Cortex of kidney (tissue), 1 donor: ENCODE measurements around the gene CATSPERB.
"Not testable (repeated sequence)": the region's sequence is repeated elsewhere in the genome, so short reads cannot be mapped to it uniquely, and the experiment has no call there.

Source experiments
- DNase-seq: peaks from one replicate; lab custom pipeline; 2025; lab: John Stamatoyannopoulos, UW

Gene CATSPERB

DNA sequence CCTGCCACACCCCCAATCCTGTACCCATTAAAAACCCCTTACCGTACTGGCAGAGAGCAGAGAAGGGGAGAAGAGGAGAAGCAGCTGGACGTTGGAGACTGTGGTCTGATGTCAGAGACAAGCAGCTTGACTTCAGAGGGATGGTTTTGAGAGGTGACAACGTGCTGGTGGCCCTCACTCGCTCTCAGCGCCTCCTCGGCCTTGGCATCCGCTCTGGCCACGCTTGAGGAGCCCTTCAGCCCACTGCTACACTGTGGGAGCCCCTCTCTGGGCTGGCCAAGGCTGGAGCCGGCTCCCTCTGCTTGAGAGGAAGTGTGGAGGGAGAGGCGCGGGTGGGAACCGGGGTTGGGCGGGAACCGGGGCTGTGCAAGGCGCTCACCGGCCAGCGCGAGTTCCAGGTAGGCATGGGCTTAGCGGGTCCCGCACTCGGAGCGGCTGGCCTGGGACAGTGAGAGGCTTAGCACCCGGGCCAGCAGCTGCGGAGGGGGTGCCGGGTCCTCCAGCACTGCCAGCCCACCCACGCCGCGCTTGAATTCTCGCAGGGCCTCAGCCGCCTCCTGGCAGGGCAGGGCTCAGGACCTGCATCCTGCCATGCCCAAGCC is 154.2 kb downstream of the CATSPERB start:
- no peak for DNase-seq

DNA sequence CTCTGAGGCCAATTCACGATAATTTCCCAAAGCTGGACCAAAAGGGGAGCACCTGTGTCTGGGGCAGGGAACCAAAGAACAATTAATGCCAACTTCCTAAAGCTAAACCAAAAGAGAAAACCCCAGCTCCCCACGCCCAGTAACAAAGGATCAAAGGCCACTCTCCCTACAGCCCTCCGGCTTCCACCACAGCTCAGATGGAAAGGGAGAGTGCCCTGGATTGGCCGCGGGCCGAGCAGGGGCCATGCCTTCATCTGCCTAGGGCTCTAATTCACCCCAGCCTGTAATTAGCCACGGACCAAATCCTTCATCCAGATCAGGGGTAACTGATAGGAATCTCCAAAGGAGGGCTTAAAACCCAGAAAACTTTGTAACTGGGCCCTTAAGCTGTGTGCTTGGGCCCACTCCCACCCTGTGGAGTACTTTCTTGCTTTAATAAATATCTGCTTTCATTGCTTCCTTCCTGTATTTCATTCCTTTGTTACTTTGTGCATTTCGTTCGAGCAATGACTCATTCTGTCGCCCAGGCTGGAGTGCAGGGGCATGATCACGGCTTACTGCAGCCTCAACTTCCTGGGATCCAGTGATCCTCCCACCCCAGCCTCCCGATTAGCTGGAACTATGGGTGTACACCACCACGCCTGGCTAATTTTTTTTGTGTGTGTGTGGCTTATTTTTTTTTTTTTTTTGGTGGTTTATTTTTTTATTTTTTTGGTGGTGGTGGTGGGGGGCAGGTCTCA is 156.2 kb downstream of the CATSPERB start:
- DNase-seq: no peak

DNA sequence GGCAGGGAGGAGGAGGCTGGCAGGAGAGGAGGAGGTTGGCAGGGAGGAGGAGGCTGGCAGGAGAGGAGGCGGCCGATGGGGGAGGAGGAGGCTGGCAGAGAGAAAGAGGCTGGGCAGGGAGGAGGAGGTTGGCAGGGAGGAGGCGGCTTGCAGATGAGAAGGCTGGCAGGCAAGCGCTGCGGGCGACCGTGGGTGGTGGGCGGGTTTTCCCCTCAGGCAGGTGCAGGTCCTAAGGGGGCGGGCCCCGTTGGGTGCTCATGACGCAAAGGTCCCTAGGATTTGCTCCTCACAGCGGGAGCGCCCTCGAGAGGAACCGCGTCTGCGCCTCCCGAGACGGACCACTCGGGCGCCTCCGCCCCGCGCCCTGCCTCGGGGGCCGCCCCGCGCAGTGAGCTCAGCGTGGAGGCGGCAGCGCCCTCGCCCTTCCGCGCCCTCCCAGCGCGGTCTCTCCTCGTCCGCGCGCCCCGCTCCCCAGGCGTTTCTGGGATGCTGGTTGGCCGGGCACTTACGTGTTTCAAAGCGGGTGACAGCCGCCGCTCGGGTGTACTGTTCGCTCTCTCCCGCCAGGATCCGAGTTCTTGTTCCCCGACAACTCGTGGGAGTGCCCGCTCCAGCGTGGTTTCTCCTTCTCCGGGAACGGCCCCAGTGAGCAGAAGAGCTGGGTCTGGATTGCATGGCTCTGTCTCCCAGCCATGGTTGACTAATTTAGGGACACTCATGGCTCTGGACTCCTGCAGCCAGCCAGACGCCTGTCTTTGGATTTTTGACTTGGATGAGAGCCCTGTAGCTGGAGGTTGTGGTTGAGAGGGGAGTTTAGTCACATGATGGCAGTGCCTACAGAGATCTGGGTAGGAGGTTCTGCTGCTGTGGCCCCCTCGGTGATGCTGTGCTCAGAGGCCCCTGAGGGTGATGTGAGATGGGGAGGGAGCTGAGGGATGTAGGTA is 157.7 kb downstream of the CATSPERB start:
- DNase-seq: no peak

DNA sequence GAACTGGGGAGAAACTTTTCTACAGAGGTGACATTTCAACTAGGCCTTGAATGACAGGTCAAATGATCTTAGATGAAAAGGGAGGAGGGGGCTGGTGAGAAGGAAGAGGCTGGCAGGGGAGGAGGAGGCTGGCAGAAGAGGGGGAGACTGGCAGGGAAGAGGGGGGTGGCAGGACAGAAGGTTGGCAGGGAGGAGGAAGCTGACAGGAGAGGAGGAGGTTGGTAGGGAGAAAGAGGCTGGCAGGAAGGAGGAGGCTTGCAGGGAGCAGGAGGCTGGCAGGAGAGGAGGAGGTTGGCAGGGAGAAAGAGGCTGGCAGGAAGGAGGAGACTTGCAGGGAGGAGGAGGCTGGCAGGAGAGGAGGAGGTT is 158.4 kb downstream of the CATSPERB start:
- DNase-seq: no peak

DNA sequence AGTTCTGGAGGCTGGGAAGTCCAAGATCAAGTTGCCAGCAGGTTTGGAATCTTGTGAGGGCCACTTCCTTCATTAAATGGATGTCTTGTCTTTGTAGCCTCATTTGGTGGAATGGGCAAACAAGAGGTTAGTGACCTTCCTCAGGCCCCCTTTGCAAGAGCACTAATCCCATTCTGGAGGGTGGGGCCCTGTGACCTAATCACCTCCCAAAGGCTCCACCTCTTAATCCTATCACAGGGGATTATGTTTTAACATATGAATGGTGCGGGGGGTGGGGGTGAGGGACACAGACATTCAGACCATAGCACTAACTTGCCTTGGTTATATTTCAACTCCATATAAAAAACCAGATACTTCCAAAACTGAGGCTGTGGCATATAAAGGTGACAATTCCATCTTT is 161.9 kb downstream of the CATSPERB start:
- no peak for DNase-seq

DNA sequence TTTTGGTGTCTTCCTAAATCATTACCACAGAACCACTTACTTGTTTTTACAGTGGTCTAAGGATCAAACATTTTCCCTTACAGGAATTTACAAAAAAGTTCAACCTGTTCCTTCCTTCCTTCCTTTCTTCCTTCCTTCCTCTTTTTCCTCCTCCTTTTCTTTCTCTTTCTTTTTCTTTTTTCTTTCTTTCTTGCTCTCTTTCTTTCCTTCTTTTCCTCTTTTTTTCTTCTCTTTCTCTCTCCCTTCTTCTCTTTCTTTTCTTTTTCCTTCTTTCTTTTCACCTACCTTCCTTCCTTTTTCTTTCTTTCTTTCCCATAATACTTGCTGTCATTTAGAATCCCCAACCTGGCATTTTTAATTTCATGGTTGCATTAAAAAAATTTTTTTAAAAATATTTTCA is 162.6 kb downstream of the CATSPERB start:
- no peak for DNase-seq

DNA sequence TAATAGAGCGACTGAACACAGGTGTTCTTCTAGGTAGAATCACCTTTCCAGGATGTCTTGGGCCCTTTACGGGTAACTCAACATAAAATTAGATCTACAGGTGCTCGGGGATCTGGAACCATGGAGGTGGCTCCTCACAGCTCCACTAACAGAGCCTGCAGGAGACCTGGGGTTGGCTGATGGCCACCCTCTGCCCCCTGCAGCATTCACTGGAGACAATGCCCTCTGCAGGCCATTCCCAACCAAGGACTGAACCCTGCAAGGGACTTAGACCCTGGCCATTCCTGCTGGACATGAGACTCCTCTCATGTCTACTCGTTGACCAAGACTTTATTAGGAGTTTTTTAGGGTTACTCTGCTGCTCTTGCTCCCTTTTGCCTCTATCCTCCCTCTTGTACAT is 163.3 kb downstream of the CATSPERB start:
- DNase-seq: no peak

DNA sequence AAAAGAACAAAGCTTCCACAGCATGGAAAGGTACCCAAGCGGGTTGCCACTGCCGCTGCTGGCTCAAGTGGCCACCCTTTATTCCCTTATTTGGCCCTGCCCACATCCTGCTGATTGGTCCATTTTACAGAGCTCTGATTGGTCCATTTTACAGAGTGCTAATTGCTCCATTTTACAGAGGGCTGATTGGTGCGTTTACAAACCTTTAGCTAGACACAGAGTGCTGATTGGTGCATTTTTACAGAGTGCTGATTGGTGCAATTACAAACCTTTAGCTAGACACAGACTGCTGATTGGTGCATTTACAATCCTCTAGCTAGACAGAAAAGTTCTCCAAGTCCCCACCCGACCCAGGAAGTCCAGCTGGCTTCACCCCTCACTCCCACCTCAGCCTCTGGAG is 164.1 kb downstream of the CATSPERB start:
- not testable (repeated sequence) for DNase-seq

DNA sequence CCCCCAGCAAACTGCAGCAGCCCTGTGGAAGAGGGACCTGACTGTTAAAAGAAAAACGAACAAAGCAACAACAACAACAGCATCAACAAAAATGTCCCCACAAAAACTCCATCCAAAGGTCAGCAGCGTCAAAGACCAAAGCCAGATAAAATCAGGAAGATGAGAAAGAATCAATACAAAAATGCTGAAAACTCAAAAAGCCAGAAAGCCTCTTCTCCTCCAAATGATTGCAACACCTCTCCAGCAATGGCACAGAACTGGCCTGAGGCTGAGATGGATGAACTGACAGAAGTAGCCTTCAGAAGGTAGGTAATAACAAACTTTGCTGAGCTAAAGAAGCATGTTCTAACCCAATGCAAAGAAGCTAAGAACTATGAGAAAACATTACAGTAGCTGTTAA is 176.4 kb downstream of the CATSPERB start:
- DNase-seq: no peak

DNA sequence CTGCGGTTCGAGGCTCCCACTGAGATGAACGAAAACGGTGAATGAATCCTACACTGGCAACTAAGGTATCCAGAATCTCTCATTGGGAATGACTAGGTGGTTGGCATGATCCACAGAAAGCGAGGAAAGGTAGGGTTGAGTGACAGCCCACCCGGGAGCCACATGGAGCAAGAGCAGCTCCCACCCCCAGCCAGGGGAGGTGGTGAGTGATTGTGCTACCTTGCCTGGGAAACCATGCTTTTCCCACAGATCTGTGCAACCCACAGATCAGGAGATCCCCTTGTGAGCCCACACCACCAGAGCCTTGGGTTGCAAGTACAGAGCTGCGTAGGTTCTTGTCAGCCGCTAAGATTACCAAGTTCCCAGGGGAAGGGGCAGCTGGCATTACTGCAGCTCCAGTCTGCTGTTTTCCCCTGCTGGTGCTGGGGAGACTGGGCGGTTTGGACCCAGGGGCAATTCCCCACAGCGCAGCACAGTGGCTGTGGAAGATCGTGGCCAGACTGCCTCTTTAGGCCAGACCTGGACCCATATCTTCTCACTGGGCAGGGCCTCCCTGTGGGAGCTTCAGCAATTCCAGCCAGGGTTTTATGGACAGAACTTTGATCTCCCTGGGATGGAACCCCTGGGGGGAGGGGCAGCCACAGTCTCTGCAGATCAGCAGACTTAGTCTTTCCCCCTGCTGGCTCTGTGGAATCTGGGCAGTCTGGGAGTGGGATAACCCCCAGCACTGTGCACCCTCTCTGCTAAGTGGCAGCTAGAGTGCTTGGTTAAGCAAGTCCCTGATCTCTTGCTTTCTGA is 177.2 kb downstream of the CATSPERB start:
- no peak for DNase-seq

DNA sequence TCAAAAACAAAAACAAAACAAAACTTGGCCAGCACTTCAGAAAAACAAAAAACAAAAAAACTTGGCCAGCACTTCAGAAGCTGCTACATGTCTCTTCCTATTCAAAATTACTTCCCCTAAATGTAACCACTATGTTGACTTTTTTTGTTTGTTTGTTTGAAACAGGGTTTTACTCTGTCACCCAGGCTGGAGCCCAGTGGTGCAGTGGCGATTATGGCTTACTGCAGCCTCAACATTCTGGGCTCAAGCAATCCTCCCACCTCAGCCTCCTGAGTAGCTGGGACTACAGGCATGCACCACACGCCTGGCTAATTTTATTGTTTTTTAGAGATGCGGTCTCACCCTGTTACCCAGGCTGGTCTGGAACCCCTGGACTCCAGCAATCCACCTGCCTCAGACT is 183.8 kb downstream of the CATSPERB start:
- no peak for DNase-seq

DNA sequence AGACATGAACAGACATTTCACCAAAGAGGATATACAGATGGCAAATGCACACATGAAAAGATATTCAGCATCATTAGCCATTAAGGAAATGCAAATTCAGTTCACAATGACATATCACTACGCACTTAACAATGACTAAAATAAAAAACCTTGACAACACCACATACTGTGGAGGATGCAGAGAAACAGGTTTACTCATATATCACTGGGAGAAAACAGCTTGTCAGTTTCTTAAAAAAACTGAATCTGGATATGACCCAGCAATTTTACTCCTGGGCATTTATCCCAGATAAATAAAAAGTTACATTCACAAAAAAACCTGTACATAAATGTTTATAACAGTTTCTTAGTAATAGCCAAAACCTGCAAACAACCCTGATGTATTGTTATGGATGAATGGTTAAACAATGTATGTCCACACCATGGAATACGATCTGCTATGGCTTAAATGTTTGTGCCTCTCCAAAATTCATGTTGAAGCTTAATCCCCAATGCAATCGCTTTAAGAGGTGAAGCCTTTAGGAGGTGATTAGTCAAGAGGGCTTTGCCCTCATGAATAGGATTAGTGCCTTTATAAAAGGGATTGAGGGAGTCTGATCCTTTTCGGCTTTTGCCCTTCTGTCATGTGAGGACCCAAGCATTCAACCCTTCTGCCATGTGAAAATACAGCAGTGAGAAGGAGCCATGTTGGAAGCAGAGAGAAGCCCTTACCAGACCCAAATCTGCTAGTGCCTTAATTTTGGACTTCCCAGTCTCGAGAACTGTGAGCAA is 185.8 kb downstream of the CATSPERB start:
- no peak for DNase-seq

DNA sequence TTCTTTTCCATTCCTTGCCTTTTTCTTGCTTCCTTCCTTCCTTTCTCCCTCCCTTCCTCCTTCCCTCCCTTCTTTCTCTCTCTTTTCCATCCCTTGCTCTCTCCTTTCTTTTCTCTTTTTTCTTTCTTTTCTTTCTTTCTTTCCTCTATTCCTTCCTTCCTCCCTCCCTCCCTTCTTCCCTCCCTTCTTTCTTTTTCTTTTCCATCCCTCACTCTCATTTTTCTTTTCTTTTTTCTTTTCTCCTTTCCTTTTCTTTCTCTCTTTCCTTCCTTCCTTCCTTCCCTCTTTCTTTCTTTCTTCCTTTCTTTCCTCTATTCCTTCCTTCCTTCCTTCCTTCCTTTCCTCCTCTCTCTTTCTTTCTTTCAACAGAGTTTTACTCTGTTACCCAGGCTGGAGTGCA is 186.7 kb downstream of the CATSPERB start:
- no peak for DNase-seq

DNA sequence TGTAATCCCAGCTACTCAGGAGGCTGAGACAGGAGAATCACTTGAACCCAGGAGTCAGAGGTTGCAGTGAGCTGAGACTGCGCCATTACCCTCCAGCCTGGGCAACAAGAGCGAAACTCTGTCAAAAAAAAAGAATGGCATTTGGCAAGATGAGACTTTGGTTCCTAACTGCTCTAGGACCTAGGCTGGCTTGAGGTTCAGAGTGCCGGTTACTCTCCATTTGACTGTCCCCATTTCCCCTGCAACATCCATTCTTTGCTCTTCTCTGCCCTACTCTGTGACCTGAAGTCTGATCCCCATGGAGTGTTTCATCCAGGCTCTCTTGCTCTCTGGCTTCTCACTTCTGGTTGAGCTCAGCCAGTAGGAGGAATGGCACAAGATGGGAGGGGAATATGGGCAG is 195.6 kb downstream of the CATSPERB start:
- no peak for DNase-seq

DNA sequence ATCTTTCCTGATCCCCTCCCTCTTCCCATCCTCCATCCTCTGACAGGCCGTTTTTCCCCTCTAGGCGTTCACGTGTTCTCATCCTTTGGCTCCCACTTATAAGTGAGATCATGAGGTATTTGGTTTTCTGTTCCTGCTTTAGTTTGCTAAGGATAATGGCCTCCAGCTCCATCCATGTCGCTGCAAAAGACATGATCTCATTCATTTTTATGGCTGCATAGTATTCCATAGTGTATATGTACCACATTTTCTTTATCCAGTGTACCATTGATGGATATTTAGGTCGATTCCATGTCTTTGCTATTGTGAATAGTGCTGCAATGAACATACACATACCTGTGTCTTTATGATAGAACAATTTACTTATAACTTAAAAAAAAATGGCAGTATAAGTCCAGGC is 197.8 kb downstream of the CATSPERB start:
- not testable (repeated sequence) for DNase-seq

DNA sequence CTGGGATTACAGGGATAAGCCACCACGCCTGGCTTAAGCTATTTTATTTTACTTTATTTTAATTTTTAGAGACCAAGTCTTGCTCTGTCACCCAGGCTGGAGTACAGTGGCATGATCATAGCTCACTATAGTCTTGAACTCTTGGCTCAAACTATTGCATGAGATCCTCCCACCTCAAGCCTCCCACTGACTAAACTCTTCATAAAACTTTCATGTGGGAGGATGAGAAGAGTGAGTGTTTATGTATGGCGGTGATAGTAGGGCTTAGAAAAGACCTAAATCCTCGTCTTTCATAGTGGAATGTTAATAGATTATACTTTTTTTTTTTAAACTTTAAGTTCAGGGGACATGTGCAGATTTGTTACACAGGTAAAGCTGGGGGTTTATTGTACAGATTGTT is 198.3 kb downstream of the CATSPERB start:
- DNase-seq: no peak
